Measurements from ENCODE around the gene PRG3.

Gene PRG3

GRCh38 chr11:57403802-57404147, 22.8 kb upstream of the PRG3 start:
- TF ChIP-seq REST (IDR thresholded peaks at IDR 0.05; ENCODE audit: insufficient read depth in 1 of 2, low read depth in 2 of 2, low read length in 2 of 2) (no peak), TAF1 (IDR thresholded peaks at IDR 0.05; ENCODE audit: borderline replicate concordance, insufficient read depth, low read length) (no peak), SIN3A (IDR thresholded peaks at IDR 0.05; ENCODE audit: borderline replicate concordance, insufficient read depth, low read length) (no peak), FOXP2 (optimal IDR thresholded peaks at IDR 0.05; ENCODE audit: borderline replicate concordance, extremely low read depth, extremely low read length, insufficient read depth) (no peak), POLR2AphosphoS5 (IDR thresholded peaks at IDR 0.05; ENCODE audit: low read depth, low read length) (no peak)

GRCh38 chr11:57402188-57403002, 21.4 kb upstream of the PRG3 start:
- no peak for TF ChIP-seq REST (IDR thresholded peaks at IDR 0.05; ENCODE audit: insufficient read depth in 1 of 2, low read depth in 2 of 2, low read length in 2 of 2)
- TF ChIP-seq POLR2AphosphoS5 (IDR thresholded peaks at IDR 0.05; ENCODE audit: low read depth, low read length), result no peak
- TF ChIP-seq FOXP2 (optimal IDR thresholded peaks at IDR 0.05; ENCODE audit: borderline replicate concordance, extremely low read depth, extremely low read length, insufficient read depth), result no peak
- TF ChIP-seq SIN3A (IDR thresholded peaks at IDR 0.05; ENCODE audit: borderline replicate concordance, insufficient read depth, low read length), result no peak
- TF ChIP-seq TAF1 (IDR thresholded peaks at IDR 0.05; ENCODE audit: borderline replicate concordance, insufficient read depth, low read length), result no peak

- TF ChIP-seq FOXP2 (optimal IDR thresholded peaks at IDR 0.05; ENCODE audit: borderline replicate concordance, extremely low read depth, extremely low read length, insufficient read depth), result no peak
- TF ChIP-seq SIN3A (IDR thresholded peaks at IDR 0.05; ENCODE audit: borderline replicate concordance, insufficient read depth, low read length), result no peak
- TF ChIP-seq TAF1 (IDR thresholded peaks at IDR 0.05; ENCODE audit: borderline replicate concordance, insufficient read depth, low read length), result no peak
- no peak for TF ChIP-seq POLR2AphosphoS5 (IDR thresholded peaks at IDR 0.05; ENCODE audit: low read depth, low read length)
- TF ChIP-seq REST (IDR thresholded peaks at IDR 0.05; ENCODE audit: insufficient read depth in 1 of 2, low read depth in 2 of 2, low read length in 2 of 2), result no peak
Measured at GRCh38 chr11:57399972-57400578, 19.1 kb upstream of the PRG3 start.

- no peak for TF ChIP-seq FOXP2 (optimal IDR thresholded peaks at IDR 0.05; ENCODE audit: borderline replicate concordance, extremely low read depth, extremely low read length, insufficient read depth)
- TF ChIP-seq POLR2AphosphoS5 (IDR thresholded peaks at IDR 0.05; ENCODE audit: low read depth, low read length), result no peak
Measured at GRCh38 chr11:57399221-57399620, 18.3 kb upstream of the PRG3 start.

GRCh38 chr11:57397394-57397990, 16.5 kb upstream of the PRG3 start:
- TF ChIP-seq POLR2AphosphoS5 (IDR thresholded peaks at IDR 0.05; ENCODE audit: low read depth, low read length), result no peak

- TF ChIP-seq SIN3A (IDR thresholded peaks at IDR 0.05; ENCODE audit: borderline replicate concordance, insufficient read depth, low read length), result no peak
- TF ChIP-seq TAF1 (IDR thresholded peaks at IDR 0.05; ENCODE audit: borderline replicate concordance, insufficient read depth, low read length), result no peak
- no peak for TF ChIP-seq REST (IDR thresholded peaks at IDR 0.05; ENCODE audit: insufficient read depth in 1 of 2, low read depth in 2 of 2, low read length in 2 of 2)
- no peak for TF ChIP-seq FOXP2 (optimal IDR thresholded peaks at IDR 0.05; ENCODE audit: borderline replicate concordance, extremely low read depth, extremely low read length, insufficient read depth)
- no peak for TF ChIP-seq POLR2AphosphoS5 (IDR thresholded peaks at IDR 0.05; ENCODE audit: low read depth, low read length)
Measured at GRCh38 chr11:57396744-57397143, 15.8 kb upstream of the PRG3 start.
